Activated T-cell treated with anti-CD3 and anti-CD28 coated beads, Interleukin-2, amount 50 U/mL, for 72 hours (primary cell): Measurements from ENCODE around the gene SHCBP1. TPM values are rescaled to one million over a fixed set of nuclear protein-coding genes. Genes with fewer than 3 reads are reported as not detected.

Source experiments
- total RNA-seq, 2 donors: library from RNA; stranded (reverse); gene quantifications; one replicate each; pipeline ENCODE4 v1.2.3, GENCODE V29; 2022

The SHCBP1 gene
- total RNA-seq, 2 donors from 2014 or later, result 36.5 to 37.1 TPM

Other genes with a start within 250 kb of the SHCBP1 start
- gene VPS35, start 67.8 kb upstream of the SHCBP1 start, total RNA-seq, result 10 to 100 TPM; 68.0 to 77.4 TPM
- 10 to 100 TPM; 48.0 to 57.2 TPM for gene ORC6, start 68.3 kb upstream of the SHCBP1 start, total RNA-seq
- gene MYLK3, start 127.0 kb upstream of the SHCBP1 start, total RNA-seq, result 1 to 10 TPM in 1 of 2 donors, under 1 TPM in 1; 0.81 to 1.7 TPM
- gene C16orf87, start 209.8 kb upstream of the SHCBP1 start, total RNA-seq, result 10 to 100 TPM; 18.1 to 21.4 TPM